Mesothelial cell of epicardium (in vitro differentiated cells): Measurements from ENCODE around the gene CPVL. TPM values are rescaled to one million over a fixed set of nuclear protein-coding genes. Genes with fewer than 3 reads are reported as not detected.

Source experiments
- DNase-seq, 2 experiments: peaks; one replicate each; pipeline ENCODE4 v3.0.0; 2021; ENCODE audit warnings: low spot score in 2 of 2; ENCODE audit not compliant: unreplicated experiment in 2 of 2
- H3K27ac Mint-ChIP-seq: 2 replicates; pipeline ENCODE4 v1.8.0; 2021; ENCODE audit warnings: mixed read lengths
- H3K27me3 Mint-ChIP-seq: 2 replicates; pipeline ENCODE4 v1.8.0; 2021; ENCODE audit warnings: low read depth, mixed read lengths
- H3K36me3 Mint-ChIP-seq: 2 replicates; pipeline ENCODE4 v1.8.0; 2021; ENCODE audit warnings: mixed read lengths
- H3K4me1 Mint-ChIP-seq: 2 replicates; pipeline ENCODE4 v1.8.0; 2021; ENCODE audit warnings: mixed read lengths
- H3K4me3 Mint-ChIP-seq: 2 replicates; pipeline ENCODE4 v1.8.0; 2021; ENCODE audit warnings: mild to moderate bottlenecking, moderate library complexity, mixed read lengths
- H3K9me3 Mint-ChIP-seq: 2 replicates; pipeline ENCODE4 v1.8.0; 2021; ENCODE audit warnings: mixed read lengths
- CTCF ChIP-seq: fragments of 200-600 bp; sonication (generic); IDR thresholded peaks from one replicate; pipeline ENCODE4 v1.5.0; 2021; ENCODE audit warnings: antibody characterized with exemption; ENCODE audit not compliant: unreplicated experiment
- total RNA-seq: library from RNA; stranded (reverse); gene quantifications from 3 replicates; pipeline ENCODE4 v1.2.1, GENCODE V29; 2021

The CPVL gene
- total RNA-seq, 1 donor from 2014 or later = 11.4 TPM

GRCh38 chr7:28990200-28990960, 156.0 kb downstream of the CPVL start:
- no peak overlapping the region for H3K4me3 Mint-ChIP-seq
- H3K4me1 Mint-ChIP-seq = peaks cover 31% of the 10 kb centered on the region
- no peak overlapping the region for H3K27ac Mint-ChIP-seq
- H3K27me3 Mint-ChIP-seq = no peaks in the 10 kb centered on the region
- no peaks in the 10 kb centered on the region for H3K9me3 Mint-ChIP-seq
- DNase-seq = no peak
- TF ChIP-seq CTCF = no peak
- H3K36me3 Mint-ChIP-seq = no peaks in the 10 kb centered on the region

- peaks cover 40% of the 10 kb centered on the region for H3K4me1 Mint-ChIP-seq
- H3K9me3 Mint-ChIP-seq = no peaks in the 10 kb centered on the region
- DNase-seq = no peak
- no peak overlapping the region for H3K27ac Mint-ChIP-seq
- no peak overlapping the region for H3K4me3 Mint-ChIP-seq
- TF ChIP-seq CTCF = no peak
- H3K27me3 Mint-ChIP-seq = no peaks in the 10 kb centered on the region
- no peaks in the 10 kb centered on the region for H3K36me3 Mint-ChIP-seq
Observed at GRCh38 chr7:28989211-28989980, 156.9 kb downstream of the CPVL start.

- TF ChIP-seq CTCF = no peak
- no peak for DNase-seq
- Mint-ChIP-seq H3K9me3 (no peaks in the 10 kb centered on the region), H3K4me1 (peaks cover 45% of the 10 kb centered on the region), H3K4me3 (no peak overlapping the region), H3K27ac (peak overlapping the region; percentile 11), H3K36me3 (no peaks in the 10 kb centered on the region), H3K27me3 (no peaks in the 10 kb centered on the region)
Observed at GRCh38 chr7:28988810-28989209, 157.5 kb downstream of the CPVL start.

- no peak overlapping the region for H3K27ac Mint-ChIP-seq
- peaks cover 45% of the 10 kb centered on the region for H3K4me1 Mint-ChIP-seq
- DNase-seq = no peak
- H3K9me3 Mint-ChIP-seq = no peaks in the 10 kb centered on the region
- no peak for TF ChIP-seq CTCF
- H3K36me3 Mint-ChIP-seq = no peaks in the 10 kb centered on the region
- no peaks in the 10 kb centered on the region for H3K27me3 Mint-ChIP-seq
- no peak overlapping the region for H3K4me3 Mint-ChIP-seq
Observed at GRCh38 chr7:28988091-28988490, 158.2 kb downstream of the CPVL start.

- Mint-ChIP-seq H3K4me3 (no peak overlapping the region), H3K36me3 (no peaks in the 10 kb centered on the region), H3K27me3 (no peaks in the 10 kb centered on the region), H3K27ac (peak overlapping the region; percentile 79), H3K4me1 (peaks cover 45% of the 10 kb centered on the region), H3K9me3 (no peaks in the 10 kb centered on the region)
- TF ChIP-seq CTCF = no peak
- no peak for DNase-seq
Observed at GRCh38 chr7:28986765-28987110, 159.6 kb downstream of the CPVL start.
